DND-41 (cell line): ENCODE data around the gene CKS1B.

Experiments
- ATAC-seq: fragments of 200-7000 bp; cut with Tn5 transposase; 3 replicates; pipeline ENCODE4 v1.9.1; 2021; ENCODE audit warnings: low read depth; ENCODE audit not compliant: insufficient read depth
- DNase-seq: peaks from one replicate; pipeline ENCODE4 v3.0.0-alpha.2; 2020
- H2AFZ ChIP-seq: 2 replicates; pipeline ENCODE4 v1.6.0; 2012; ENCODE audit warnings: low read depth, low read length
- H3K27ac ChIP-seq: 2 replicates; pipeline ENCODE4 v1.5.1; 2012; ENCODE audit warnings: low read length, inconsistent platforms
- H3K27me3 ChIP-seq: fragments of 200-600 bp; sonication (generic); 2 replicates; pipeline ENCODE4 v1.6.0; 2012; ENCODE audit warnings: low read length, mild to moderate bottlenecking, inconsistent platforms; ENCODE audit not compliant: insufficient read depth, poor library complexity
- H3K36me3 ChIP-seq: 2 replicates; pipeline ENCODE4 v1.5.1; 2012; ENCODE audit warnings: low read length, inconsistent platforms; ENCODE audit not compliant: insufficient read depth
- H3K4me1 ChIP-seq: 2 replicates; pipeline ENCODE4 v1.5.1; 2012; ENCODE audit warnings: mild to moderate bottlenecking, low read length; ENCODE audit not compliant: insufficient read depth
- H3K4me2 ChIP-seq: 2 replicates; pipeline ENCODE4 v1.6.0; 2012; ENCODE audit warnings: mild to moderate bottlenecking, moderate library complexity, low read length, inconsistent platforms; ENCODE audit not compliant: insufficient read depth
- H3K4me3 ChIP-seq, 2 experiments: fragments of 200-600 bp in 1 of 2; shearing (Covaris generic) in 1 of 2; 2 replicates each; pipeline ENCODE4 v1.5.1; 2012 to 2016; ENCODE audit warnings: inconsistent platforms in 2 of 2, low read length in 2 of 2, mild to moderate bottlenecking in 2 of 2, low read depth in 1 of 2, moderate library complexity in 1 of 2
- H3K79me2 ChIP-seq: 2 replicates; pipeline ENCODE4 v1.6.0; 2012; ENCODE audit warnings: low read length, inconsistent platforms; ENCODE audit not compliant: insufficient read depth
- H3K9ac ChIP-seq: 2 replicates; pipeline ENCODE4 v1.6.0; 2012; ENCODE audit warnings: low read depth, mild to moderate bottlenecking, inconsistent platforms, low read length, moderate library complexity
- H3K9me3 ChIP-seq: 2 replicates; pipeline ENCODE4 v1.5.1; 2012; ENCODE audit warnings: low read length, moderate library complexity, mild to moderate bottlenecking, inconsistent platforms; ENCODE audit not compliant: insufficient read depth, severe bottlenecking
- H4K20me1 ChIP-seq: 2 replicates; pipeline ENCODE4 v1.6.0; 2012; ENCODE audit warnings: low read length; ENCODE audit not compliant: insufficient read depth
- CTCF ChIP-seq: IDR thresholded peaks from 2 replicates; pipeline ENCODE4 v1.5.1; 2012; ENCODE audit warnings: borderline replicate concordance, low read length, moderate library complexity, mild to moderate bottlenecking; ENCODE audit not compliant: poor library complexity, severe bottlenecking; ENCODE audit errors: extremely low read depth
- EZH2 ChIP-seq: IDR thresholded peaks from 3 replicates; pipeline ENCODE4 v1.6.1; 2012; ENCODE audit warnings: borderline replicate concordance, low read depth, mild to moderate bottlenecking, moderate library complexity, low read length, inconsistent platforms; ENCODE audit not compliant: severe bottlenecking

Gene CKS1B

GRCh38 chr1:155009742-155010141 is 35.3 kb downstream of the CKS1B start:
- Histone ChIP-seq H3K27me3 (peaks cover 3% of the 10 kb centered on the region), H3K4me1 (peaks cover 7% of the 10 kb centered on the region; the same call in 1 of the 2 replicates), H3K27ac (no peak overlapping the region), H2AFZ (no peak overlapping the region), H4K20me1 (peaks cover 60% of the 10 kb centered on the region), H3K4me2 (no peak overlapping the region), H3K9ac (no peak overlapping the region), H3K79me2 (no peaks in the 10 kb centered on the region), H3K4me3 (no peak overlapping the region), H3K9me3 (no peaks in the 10 kb centered on the region), H3K36me3 (no peaks in the 10 kb centered on the region)
- ATAC-seq: no peak
- TF ChIP-seq CTCF (no peak), EZH2 (no peak)
- no peak for DNase-seq

GRCh38 chr1:155010211-155010918 is 35.9 kb downstream of the CKS1B start:
- Histone ChIP-seq H3K4me1 (peaks cover 7% of the 10 kb centered on the region; the same call in 1 of the 2 replicates), H3K36me3 (no peaks in the 10 kb centered on the region), H3K4me3 (no peak overlapping the region), H3K9ac (no peak overlapping the region), H3K4me2 (no peak overlapping the region), H4K20me1 (peaks cover 63% of the 10 kb centered on the region), H3K9me3 (no peaks in the 10 kb centered on the region), H3K27me3 (peaks cover 3% of the 10 kb centered on the region), H3K79me2 (no peaks in the 10 kb centered on the region), H3K27ac (no peak overlapping the region), H2AFZ (no peak overlapping the region)
- TF ChIP-seq EZH2 (no peak), CTCF (no peak)
- ATAC-seq (peak; percentile 60), DNase-seq (peak; percentile 67)

GRCh38 chr1:155011004-155011416 is 36.5 kb downstream of the CKS1B start:
- Histone ChIP-seq H3K4me2 (no peak overlapping the region), H3K79me2 (no peaks in the 10 kb centered on the region), H3K9ac (no peak overlapping the region), H3K27ac (no peak overlapping the region), H3K4me3 (no peak overlapping the region), H3K4me1 (peaks cover 7% of the 10 kb centered on the region; the same call in 1 of the 2 replicates), H2AFZ (no peak overlapping the region), H3K27me3 (peaks cover 5% of the 10 kb centered on the region), H4K20me1 (peaks cover 60% of the 10 kb centered on the region), H3K9me3 (no peaks in the 10 kb centered on the region), H3K36me3 (no peaks in the 10 kb centered on the region)
- no peak for ATAC-seq
- no peak for DNase-seq
- TF ChIP-seq EZH2 (no peak), CTCF (no peak)
